SK-N-MC (cell line): ENCODE results near the gene AKR1B1.

Experiments used
- EZH2 ChIP-seq: fragments of 200-600 bp; sonication (generic); IDR thresholded peaks from one replicate; pipeline ENCODE4 v1.6.1; 2017; ENCODE audit warnings: antibody characterized with exemption
- FOXP2 ChIP-seq: optimal IDR thresholded peaks from 2 replicates; pipeline ENCODE3; 2011; ENCODE audit warnings: mild to moderate bottlenecking, moderate library complexity; ENCODE audit not compliant: insufficient read depth; ENCODE audit errors: extremely low read length, control extremely low read depth

DNA sequence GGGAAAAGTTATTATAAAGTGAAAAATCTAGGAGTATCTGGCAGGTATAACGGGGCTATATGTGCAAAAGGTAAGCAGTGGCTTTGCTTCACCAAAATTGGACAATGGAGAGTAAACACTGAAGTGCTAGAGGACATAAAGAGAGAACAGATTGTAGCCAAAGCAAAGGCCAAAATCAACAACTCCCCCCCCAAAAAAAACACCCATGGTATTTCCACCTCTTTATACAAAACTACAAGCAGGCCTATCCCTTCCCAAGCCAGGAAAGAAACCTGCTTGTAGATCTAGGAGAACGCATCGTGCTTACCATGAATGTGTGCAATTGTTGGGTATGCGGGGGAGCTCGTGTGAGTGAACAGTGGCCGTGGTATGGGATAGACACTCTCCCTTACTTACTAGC, 9.2 kb upstream of the AKR1B1 start:
- TF ChIP-seq EZH2 (no peak), FOXP2 (no peak)
